Calu3 (cell line): ENCODE measurements around the gene POLR2J3. TPM values are rescaled to one million over a fixed set of nuclear protein-coding genes. Genes with fewer than 3 reads are reported as not detected.
"Not testable (repeated sequence)": the region's sequence is repeated elsewhere in the genome, so short reads cannot be mapped to it uniquely, and the experiment has no call there.

ENCODE experiments used
- BruUV-seq: library from RNA; stranded (reverse); fragments of 400-500 nt; replicated peaks from 2 replicates; lab custom pipeline; 2021; lab: Mats Ljungman, UMichigan
- CTCF ChIA-PET: fragments of 300-600 bp; sonication (Branson Sonifier 250); formaldehyde crosslinking; loops from one replicate; lab custom pipeline; 2022; ENCODE audit warnings: antibody characterized with exemption; lab: Charles Lee
- DNase-seq: peaks from one replicate; pipeline ENCODE4 v3.0.0; 2022
- H3K27ac Mint-ChIP-seq: one replicate; pipeline ENCODE4 v1.8.0; 2022; ENCODE audit warnings: mixed read lengths; ENCODE audit not compliant: unreplicated experiment
- H3K27me3 Mint-ChIP-seq: one replicate; pipeline ENCODE4 v1.8.0; 2022; ENCODE audit warnings: mixed read lengths; ENCODE audit not compliant: unreplicated experiment
- H3K36me3 Mint-ChIP-seq: one replicate; pipeline ENCODE4 v1.8.0; 2022; ENCODE audit warnings: mild to moderate bottlenecking, moderate library complexity, mixed read lengths; ENCODE audit not compliant: insufficient read depth, unreplicated experiment
- H3K4me1 Mint-ChIP-seq: one replicate; pipeline ENCODE4 v1.8.0; 2022; ENCODE audit warnings: mild to moderate bottlenecking, low read depth, mixed read lengths; ENCODE audit not compliant: unreplicated experiment
- H3K4me3 Mint-ChIP-seq: one replicate; pipeline ENCODE4 v1.8.0; 2022; ENCODE audit warnings: mild to moderate bottlenecking, low read depth, moderate library complexity, mixed read lengths; ENCODE audit not compliant: unreplicated experiment
- H3K9me3 Mint-ChIP-seq: one replicate; pipeline ENCODE4 v1.8.0; 2022; ENCODE audit warnings: low read depth, mixed read lengths; ENCODE audit not compliant: unreplicated experiment
- intact Hi-C: fragments of 100-400 bp; cut with micrococcal nuclease; formaldehyde crosslinking; loops from one replicate; pipeline ENCODE4 v1.10.0; 2022; ENCODE audit not compliant: unreplicated experiment
- total RNA-seq: library from RNA; stranded (reverse); gene quantifications from 2 replicates; pipeline ENCODE4 v1.2.3, GENCODE V29; 2022

Gene POLR2J3
- total RNA-seq, 1 experiment from 2014 or later = 48.3 TPM

DNA sequence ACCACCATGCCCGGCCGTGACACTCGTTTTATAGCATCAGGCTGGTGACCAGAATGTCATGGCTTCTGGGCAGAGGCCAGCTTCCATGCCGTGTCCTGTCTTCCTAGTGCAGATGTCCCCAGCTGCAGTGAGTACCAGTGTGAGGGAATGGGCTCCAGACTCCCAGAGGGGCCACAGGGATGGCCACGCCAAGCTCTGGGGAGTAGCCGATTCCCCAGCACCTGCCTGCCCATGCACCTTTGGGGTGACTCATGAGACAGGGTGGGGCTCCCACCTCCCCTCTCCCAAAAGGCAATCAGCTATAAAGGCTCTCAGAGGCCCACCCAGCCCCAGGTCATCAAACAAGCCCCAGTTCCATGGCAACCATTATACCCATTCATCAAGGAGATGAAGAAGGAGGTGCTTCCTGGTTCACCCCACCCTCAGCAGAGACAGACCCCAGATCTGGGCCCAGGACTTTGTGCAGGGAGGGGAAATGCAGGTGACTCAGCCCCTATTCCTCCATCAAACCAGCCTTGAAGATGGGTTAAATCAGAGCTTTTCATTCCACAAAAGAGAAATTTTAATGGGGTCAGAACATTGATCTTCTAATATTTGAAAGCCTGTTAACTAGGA lies 21.5 kb downstream of the POLR2J3 start, which contains the start of gene SPDYE2:
Gene SPDYE2 (plus strand): TSS at position 419 of the 615 bp plus-strand sequence. CDS start 2,030 bp downstream, outside the sequence.
- intact Hi-C loops, H3K4me1 Mint-ChIP-seq, H3K36me3 Mint-ChIP-seq, DNase-seq, CTCF ChIA-PET, BruUV-seq, H3K27me3 Mint-ChIP-seq, H3K27ac Mint-ChIP-seq, H3K4me3 Mint-ChIP-seq, H3K9me3 Mint-ChIP-seq: not testable (repeated sequence)

DNA sequence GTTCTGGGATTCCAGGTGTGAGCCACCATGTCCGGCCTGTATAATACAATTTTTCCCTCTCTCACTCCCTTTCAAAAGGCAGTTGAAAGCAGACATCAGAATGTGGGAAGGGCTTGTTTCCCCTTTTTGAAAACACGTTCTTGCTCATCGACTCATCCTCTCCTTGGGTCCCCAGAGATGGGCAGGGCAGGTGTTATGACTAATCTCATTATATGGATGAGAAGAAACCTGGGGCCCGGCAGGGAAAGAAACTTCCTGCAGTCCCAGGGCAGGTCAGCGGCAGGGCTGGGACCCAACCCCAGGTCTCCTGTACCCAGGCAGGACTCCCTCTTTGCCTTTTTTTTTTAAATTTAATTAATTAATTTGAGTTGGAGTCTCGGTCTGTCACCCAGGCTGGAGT lies 26.0 kb downstream of the POLR2J3 start:
- DNase-seq, H3K27ac Mint-ChIP-seq, H3K9me3 Mint-ChIP-seq, H3K36me3 Mint-ChIP-seq, H3K4me3 Mint-ChIP-seq, intact Hi-C loops, CTCF ChIA-PET, BruUV-seq, H3K4me1 Mint-ChIP-seq, H3K27me3 Mint-ChIP-seq: not testable (repeated sequence)

DNA sequence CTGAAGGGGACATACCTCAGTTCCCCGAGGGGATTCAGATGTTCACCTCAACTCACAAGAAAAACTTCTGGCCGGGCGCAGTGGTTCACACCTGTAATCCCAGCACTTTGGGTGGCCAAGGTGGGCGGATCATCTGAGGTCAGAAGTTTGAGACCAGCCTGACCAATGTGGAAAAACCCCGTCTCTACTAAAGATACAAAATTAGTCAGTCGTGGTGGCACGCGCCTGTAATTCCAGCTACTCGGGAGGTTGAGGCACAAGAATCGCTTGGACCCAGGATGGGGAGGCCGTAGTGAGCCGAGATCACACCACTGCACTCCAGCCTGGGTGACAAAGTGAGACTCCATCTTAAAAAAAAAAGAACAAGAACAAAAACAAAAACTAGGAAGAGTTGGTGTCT lies 27.1 kb downstream of the POLR2J3 start:
- CTCF ChIA-PET, H3K4me1 Mint-ChIP-seq, H3K36me3 Mint-ChIP-seq, H3K9me3 Mint-ChIP-seq, H3K4me3 Mint-ChIP-seq, H3K27me3 Mint-ChIP-seq, DNase-seq, H3K27ac Mint-ChIP-seq, BruUV-seq, intact Hi-C loops: not testable (repeated sequence)

DNA sequence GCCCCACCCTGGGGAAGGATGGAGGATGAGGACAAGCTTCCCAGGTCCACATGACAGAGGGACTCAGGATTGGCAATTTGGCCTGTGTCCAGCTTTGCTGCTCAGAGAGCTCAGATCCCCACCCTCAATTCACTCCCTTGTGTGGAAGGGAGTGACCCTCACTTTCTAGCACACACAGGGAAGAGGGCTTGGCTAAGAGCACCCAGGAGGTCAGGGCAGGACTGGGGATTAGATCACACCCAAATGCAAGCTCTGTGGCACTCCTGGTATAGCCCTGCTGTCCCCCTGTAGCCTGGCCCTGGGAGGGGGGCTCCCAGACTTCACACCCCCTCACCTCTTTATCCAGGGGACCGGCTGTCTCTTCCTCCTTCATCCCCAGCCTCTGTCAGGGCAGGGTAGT lies 28.0 kb downstream of the POLR2J3 start:
- H3K4me3 Mint-ChIP-seq, BruUV-seq, H3K4me1 Mint-ChIP-seq, DNase-seq, intact Hi-C loops, H3K27me3 Mint-ChIP-seq, H3K27ac Mint-ChIP-seq, H3K36me3 Mint-ChIP-seq, H3K9me3 Mint-ChIP-seq, CTCF ChIA-PET: not testable (repeated sequence)

DNA sequence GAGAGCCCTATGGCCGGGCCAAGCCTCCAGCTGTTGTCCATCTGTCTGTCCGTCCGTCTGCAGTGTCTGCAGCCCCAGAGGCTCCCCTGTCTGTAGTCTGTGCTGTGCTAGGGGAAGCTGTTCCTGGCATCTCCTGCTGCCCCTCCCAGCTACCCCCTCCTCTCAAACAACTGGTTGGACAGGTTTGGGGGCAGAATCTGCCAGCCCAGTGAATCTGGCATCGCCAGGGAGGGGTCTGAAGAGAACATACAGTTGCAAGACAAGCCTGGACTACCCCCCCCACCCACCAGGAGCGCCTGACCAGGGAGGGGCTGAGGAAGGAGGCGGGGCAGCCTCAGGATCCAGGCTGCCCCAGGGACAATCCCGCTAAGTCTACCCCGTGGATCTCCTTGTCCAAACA lies 28.8 kb downstream of the POLR2J3 start, which contains the start of gene UPK3BL2:
Gene UPK3BL2 (minus strand): TSS at position 101 of the 400 bp plus-strand sequence. CDS start 60 bp downstream, at position 41.
- intact Hi-C loops, H3K4me1 Mint-ChIP-seq, DNase-seq, CTCF ChIA-PET, H3K36me3 Mint-ChIP-seq, H3K27ac Mint-ChIP-seq, H3K27me3 Mint-ChIP-seq, H3K9me3 Mint-ChIP-seq, H3K4me3 Mint-ChIP-seq, BruUV-seq: not testable (repeated sequence)

DNA sequence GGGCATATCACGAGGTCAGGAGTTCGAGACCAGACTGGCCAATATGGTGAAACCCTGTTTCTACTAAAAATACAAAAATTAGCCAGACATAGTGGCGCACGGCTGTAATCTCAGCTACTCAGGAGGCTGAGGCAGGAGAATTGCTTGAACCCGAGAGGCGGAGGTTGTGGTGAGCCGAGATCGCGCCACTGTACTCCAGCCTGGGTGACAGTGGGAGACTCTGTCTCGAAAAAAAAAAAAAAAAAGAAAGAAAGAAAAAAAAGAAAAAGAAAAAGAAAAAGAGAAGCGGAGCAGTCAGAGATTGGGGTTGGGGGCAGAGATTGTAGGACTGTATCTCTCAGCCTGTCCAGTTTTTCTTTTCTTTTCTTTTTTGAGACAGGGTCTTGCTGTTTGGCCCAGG lies 29.6 kb downstream of the POLR2J3 start:
- intact Hi-C loops, H3K4me3 Mint-ChIP-seq, H3K27ac Mint-ChIP-seq, H3K36me3 Mint-ChIP-seq, H3K9me3 Mint-ChIP-seq, DNase-seq, BruUV-seq, H3K4me1 Mint-ChIP-seq, H3K27me3 Mint-ChIP-seq: not testable (repeated sequence)
- CTCF ChIA-PET = interaction anchor here (0.6 kb wide), 1 partner anchor 1637 kb away, joined by 4 read pairs; no protein-coding TSS in a partner anchor

DNA sequence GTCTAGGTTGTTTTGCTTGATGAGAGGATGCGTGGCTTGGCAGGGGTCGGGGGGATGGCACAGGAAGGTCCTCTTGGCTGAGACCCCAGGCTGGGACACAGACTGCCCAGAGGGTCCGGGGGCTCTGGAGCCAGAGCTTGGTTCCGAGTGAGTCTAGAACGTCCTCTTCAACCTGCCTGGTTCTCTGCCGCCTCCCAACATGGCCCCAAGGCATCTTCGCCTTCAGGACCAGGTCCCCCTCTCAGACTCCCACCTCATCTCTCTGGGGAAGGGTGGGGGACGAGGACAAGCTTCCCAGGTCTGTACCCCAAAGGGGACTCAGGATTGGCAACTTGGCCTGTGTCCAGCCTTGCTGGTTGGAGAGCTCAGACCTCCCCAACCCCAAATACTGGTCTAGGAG lies 30.3 kb downstream of the POLR2J3 start:
- H3K9me3 Mint-ChIP-seq, H3K27ac Mint-ChIP-seq, DNase-seq, CTCF ChIA-PET, intact Hi-C loops, H3K36me3 Mint-ChIP-seq, BruUV-seq, H3K4me1 Mint-ChIP-seq, H3K4me3 Mint-ChIP-seq, H3K27me3 Mint-ChIP-seq: not testable (repeated sequence)

DNA sequence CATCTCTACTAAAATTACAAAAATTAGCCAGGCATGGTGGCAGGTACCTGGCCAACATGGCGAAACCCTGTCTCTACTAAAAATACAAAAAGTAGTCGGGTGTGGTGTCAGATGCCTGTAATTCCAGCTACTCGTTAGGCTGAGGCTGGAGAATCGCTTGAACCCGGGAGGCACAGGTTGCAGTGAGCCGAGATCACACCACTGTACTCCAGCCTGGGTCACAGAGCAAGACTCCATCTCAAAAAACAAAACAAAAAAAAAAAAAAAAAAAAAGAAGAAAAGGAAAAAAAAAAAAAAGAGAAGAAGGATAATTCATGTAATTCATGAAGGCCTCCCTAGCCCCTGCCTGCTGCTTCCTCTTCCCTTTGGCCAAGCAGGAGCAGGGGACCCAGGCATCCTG lies 31.8 kb downstream of the POLR2J3 start:
- H3K27me3 Mint-ChIP-seq, BruUV-seq, intact Hi-C loops, H3K9me3 Mint-ChIP-seq, H3K36me3 Mint-ChIP-seq, DNase-seq, H3K27ac Mint-ChIP-seq, CTCF ChIA-PET, H3K4me1 Mint-ChIP-seq, H3K4me3 Mint-ChIP-seq: not testable (repeated sequence)

DNA sequence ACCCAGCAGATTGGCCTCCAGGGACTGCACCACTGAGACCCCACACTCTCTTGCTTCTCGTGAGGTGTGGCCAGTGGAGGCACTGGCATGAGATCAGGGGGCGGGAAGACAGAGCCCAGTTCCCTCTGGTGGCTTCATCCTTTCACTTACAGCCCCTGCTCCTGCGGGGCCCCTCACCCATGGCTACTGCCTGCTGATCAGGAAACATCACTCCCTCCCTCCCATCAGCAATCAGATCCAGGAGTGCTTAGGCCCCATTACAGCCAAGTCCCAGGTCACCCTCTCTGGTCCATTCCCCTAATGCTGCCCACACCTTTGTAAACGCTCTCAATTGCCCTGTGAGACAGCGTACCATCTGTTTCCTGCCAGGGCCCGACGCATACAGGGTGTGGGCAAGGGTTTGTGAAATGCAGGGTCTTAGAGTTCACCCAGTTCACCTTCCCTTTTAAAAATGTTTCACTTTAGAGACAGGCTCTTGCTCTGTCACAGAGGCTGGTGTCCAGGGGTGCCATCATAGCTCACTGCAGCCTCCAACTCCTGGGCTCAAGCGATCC lies 37.2 kb downstream of the POLR2J3 start:
- H3K9me3 Mint-ChIP-seq, CTCF ChIA-PET, intact Hi-C loops, DNase-seq, H3K4me3 Mint-ChIP-seq, BruUV-seq, H3K27ac Mint-ChIP-seq, H3K36me3 Mint-ChIP-seq, H3K4me1 Mint-ChIP-seq, H3K27me3 Mint-ChIP-seq: not testable (repeated sequence)

DNA sequence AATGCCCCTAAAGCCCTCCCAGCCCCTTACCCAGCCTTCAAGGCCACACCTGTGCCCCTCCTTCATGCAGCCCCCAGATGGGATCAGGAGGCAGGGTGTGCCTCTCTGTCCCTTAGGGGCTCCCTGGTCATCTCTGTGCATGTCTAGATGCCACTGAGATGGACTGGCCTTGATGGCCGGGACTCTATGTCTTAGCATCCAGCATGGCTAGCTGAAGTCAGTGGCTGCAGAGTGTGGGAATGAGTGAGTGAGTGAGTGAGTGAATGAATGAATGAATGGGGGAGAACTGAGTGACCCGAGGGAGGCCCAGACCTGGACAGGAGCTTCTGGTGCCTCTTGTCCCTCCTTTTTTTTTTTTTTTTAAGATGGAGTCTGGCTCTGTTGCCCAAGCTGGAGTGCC lies 40.3 kb downstream of the POLR2J3 start:
- BruUV-seq, H3K27me3 Mint-ChIP-seq, H3K27ac Mint-ChIP-seq, H3K36me3 Mint-ChIP-seq, CTCF ChIA-PET, H3K4me3 Mint-ChIP-seq, H3K9me3 Mint-ChIP-seq, intact Hi-C loops, H3K4me1 Mint-ChIP-seq, DNase-seq: not testable (repeated sequence)
